ENCODE measurements around the gene GMDS. TPM values are rescaled to one million over a fixed set of nuclear protein-coding genes. Genes with fewer than 3 reads are reported as not detected.

Gene GMDS
- total and polyA plus RNA-seq, 2 of the 4 experiments (the other 2 are of a cell fraction) = 7.3 to 21.9 TPM

DNA sequence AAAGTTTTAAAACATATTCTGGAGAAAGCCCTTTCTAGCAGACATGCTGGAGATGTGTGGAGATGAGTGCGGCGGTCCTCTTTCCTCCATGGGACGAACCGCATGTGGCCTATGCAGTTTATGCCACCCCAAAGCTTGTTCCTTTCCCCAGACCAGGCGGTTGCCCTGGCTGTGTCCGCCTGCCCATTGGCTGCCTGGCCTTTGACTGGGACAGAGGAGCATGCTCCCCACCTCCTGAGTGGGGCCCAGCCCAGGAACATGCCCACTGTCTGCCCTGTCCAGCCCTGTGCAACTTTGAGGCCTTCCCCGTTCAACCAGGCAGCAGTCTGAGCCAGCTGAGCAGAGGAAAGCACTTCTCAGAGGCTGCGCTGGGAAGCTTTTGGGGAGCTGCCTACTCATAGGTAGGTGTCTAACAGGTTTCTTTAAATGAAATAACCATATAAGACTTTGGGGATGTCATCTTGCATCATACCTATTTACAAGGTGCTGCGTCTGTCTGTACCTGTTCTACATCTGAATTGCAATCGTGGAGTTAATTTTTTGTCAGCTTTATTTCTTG is 615.1 kb downstream of the GMDS start:
- no peak overlapping the region for H2AK9ac ChIP-seq (replicated peaks; ENCODE audit: low read depth, low read length, poor library complexity)
- no peak overlapping the region for H3K4me2 ChIP-seq (ENCODE audit: low read depth, low read length)
- dilution Hi-C loops (cut with HindIII; ENCODE audit: low sequenced_read_pairs, unreplicated experiment) (no loop called here), intact Hi-C loops (cut with micrococcal nuclease) (loop anchor here (5.0 kb wide), 1 partner anchor 37 kb away; no protein-coding TSS in a partner anchor), in situ Hi-C loops (cut with MboI; ENCODE audit: low sequenced_read_pairs) (no loop called here)
- DNase-seq (no peak), ATAC-seq (ENCODE audit: low read depth) (peak; percentile 30; the same call in 1 of the 2 replicates)
- no peak overlapping the region for H3K56ac ChIP-seq (ENCODE audit: extremely low read depth, insufficient read depth, low read length)
- peak overlapping the region; percentile 14; the same call in 1 of the 2 replicates for H3K18ac ChIP-seq (ENCODE audit: low read depth, low read length)
- TF ChIP-seq FOS (IDR thresholded peaks at IDR 0.05; ENCODE audit: low read depth, low read length) (no peak), MAFK (IDR thresholded peaks at IDR 0.05; ENCODE audit: low read depth, low read length) (no peak), MXI1 (IDR thresholded peaks at IDR 0.05; ENCODE audit: borderline replicate concordance, low read depth, low read length) (no peak), MAZ (IDR thresholded peaks at IDR 0.05; ENCODE audit: borderline replicate concordance, low read depth, low read length) (no peak), RCOR1 (IDR thresholded peaks at IDR 0.05; ENCODE audit: insufficient replicate concordance, low read length) (no peak), CHD1 (IDR thresholded peaks at IDR 0.05; ENCODE audit: low read depth, low read length) (no peak), NFE2L2 (IDR thresholded peaks at IDR 0.05; ENCODE audit: low read depth, low read length) (no peak), BHLHE40 (IDR thresholded peaks at IDR 0.05; ENCODE audit: low read depth, low read length) (no peak), POLR2A (IDR thresholded peaks at IDR 0.05; ENCODE audit: low read depth, low read length) (no peak), CEBPB (IDR thresholded peaks at IDR 0.05; ENCODE audit: low read depth, low read length) (no peak), SMC3 (IDR thresholded peaks at IDR 0.05; ENCODE audit: low read depth, low read length) (no peak), RFX5 (IDR thresholded peaks at IDR 0.05; ENCODE audit: low read depth, low read length) (no peak), RAD21 (IDR thresholded peaks at IDR 0.05; ENCODE audit: low read length) (no peak)
- TF ChIP-seq, protein P1, sequence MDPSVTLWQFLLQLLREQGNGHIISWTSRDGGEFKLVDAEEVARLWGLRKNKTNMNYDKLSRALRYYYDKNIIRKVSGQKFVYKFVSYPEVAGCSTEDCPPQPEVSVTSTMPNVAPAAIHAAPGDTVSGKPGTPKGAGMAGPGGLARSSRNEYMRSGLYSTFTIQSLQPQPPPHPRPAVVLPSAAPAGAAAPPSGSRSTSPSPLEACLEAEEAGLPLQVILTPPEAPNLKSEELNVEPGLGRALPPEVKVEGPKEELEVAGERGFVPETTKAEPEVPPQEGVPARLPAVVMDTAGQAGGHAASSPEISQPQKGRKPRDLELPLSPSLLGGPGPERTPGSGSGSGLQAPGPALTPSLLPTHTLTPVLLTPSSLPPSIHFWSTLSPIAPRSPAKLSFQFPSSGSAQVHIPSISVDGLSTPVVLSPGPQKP (IDR thresholded peaks at IDR 0.05; ENCODE audit: borderline replicate concordance, low read depth, low read length) = no peak
- TF ChIP-seq, protein P2, sequence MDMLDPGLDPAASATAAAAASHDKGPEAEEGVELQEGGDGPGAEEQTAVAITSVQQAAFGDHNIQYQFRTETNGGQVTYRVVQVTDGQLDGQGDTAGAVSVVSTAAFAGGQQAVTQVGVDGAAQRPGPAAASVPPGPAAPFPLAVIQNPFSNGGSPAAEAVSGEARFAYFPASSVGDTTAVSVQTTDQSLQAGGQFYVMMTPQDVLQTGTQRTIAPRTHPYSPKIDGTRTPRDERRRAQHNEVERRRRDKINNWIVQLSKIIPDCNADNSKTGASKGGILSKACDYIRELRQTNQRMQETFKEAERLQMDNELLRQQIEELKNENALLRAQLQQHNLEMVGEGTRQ (IDR thresholded peaks at IDR 0.05; ENCODE audit: low read depth, low read length) = no peak
- TF ChIP-seq, protein P3, sequence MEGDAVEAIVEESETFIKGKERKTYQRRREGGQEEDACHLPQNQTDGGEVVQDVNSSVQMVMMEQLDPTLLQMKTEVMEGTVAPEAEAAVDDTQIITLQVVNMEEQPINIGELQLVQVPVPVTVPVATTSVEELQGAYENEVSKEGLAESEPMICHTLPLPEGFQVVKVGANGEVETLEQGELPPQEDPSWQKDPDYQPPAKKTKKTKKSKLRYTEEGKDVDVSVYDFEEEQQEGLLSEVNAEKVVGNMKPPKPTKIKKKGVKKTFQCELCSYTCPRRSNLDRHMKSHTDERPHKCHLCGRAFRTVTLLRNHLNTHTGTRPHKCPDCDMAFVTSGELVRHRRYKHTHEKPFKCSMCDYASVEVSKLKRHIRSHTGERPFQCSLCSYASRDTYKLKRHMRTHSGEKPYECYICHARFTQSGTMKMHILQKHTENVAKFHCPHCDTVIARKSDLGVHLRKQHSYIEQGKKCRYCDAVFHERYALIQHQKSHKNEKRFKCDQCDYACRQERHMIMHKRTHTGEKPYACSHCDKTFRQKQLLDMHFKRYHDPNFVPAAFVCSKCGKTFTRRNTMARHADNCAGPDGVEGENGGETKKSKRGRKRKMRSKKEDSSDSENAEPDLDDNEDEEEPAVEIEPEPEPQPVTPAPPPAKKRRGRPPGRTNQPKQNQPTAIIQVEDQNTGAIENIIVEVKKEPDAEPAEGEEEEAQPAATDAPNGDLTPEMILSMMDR (conservative IDR thresholded peaks at IDR 0.05; ENCODE audit: low read depth, low read length) = no peak
- no peak overlapping the region for H4K91ac ChIP-seq (ENCODE audit: insufficient read depth, low read depth, low read length)
- no peaks in the 10 kb centered on the region for H4K20me1 ChIP-seq (ENCODE audit: insufficient read depth, low read length)
- ChIA-PET CTCF (no interaction called here), POLR2A (ENCODE audit: unreplicated experiment) (no interaction called here)
- H3K27ac ChIP-seq (ENCODE audit: insufficient read depth, low read length) = no peak overlapping the region
- no peaks in the 10 kb centered on the region for H3K9me3 ChIP-seq (ENCODE audit: control insufficient read depth, insufficient read depth, low read length)
- no CpG with 5 or more reads among the region's 10 CpGs for WGBS, 2 experiments (ENCODE audit: extremely low coverage in 2 of 2, insufficient read length in 1 of 2)
- no peak overlapping the region for H2AFZ ChIP-seq (replicated peaks; ENCODE audit: low read length, poor library complexity)
- H2BK5ac ChIP-seq (ENCODE audit: low read depth, low read length, poor library complexity, severe bottlenecking) = no peak overlapping the region
- no peak overlapping the region for H3K4me3 ChIP-seq (ENCODE audit: insufficient read depth, low read depth, low read length)
- BruUV-seq (replicated peaks) = no TSS peak
- no peak overlapping the region for H2BK15ac ChIP-seq (ENCODE audit: low read depth, low read length)
- no peak overlapping the region for H2BK20ac ChIP-seq (ENCODE audit: low read depth, low read length)
- peaks cover 17% of the 10 kb centered on the region for H3K4me1 ChIP-seq (ENCODE audit: control insufficient read depth, insufficient read depth, low read length)
- H3K23ac ChIP-seq (ENCODE audit: low read depth, low read length) = no peak overlapping the region
- 0 out of 4 replicates have a peak, but pooled peaks cover 4 to 5% of the 10 kb centered on the region in 2 experiments for H3K79me1 ChIP-seq (ENCODE audit: low read depth in 1 of 2, low read length in 2 of 2)
- H3K9me1 ChIP-seq (ENCODE audit: insufficient read depth, low read length) = 0 out of 2 replicates have a peak, but pooled peaks cover 3% of the 10 kb centered on the region
- no peak overlapping the region; the same call in 1 of the 2 replicates for H2BK120ac ChIP-seq (ENCODE audit: low read depth, low read length)
- H4K8ac ChIP-seq (ENCODE audit: low read depth in 2 of 2, low read length in 2 of 2) = no peak overlapping the region
- H4K5ac ChIP-seq (ENCODE audit: low read depth, low read length) = no peak overlapping the region; the same call in 1 of the 2 replicates
- no peaks in the 10 kb centered on the region for H3K36me3 ChIP-seq (ENCODE audit: control insufficient read depth, insufficient read depth, low read length)
- H3K4ac ChIP-seq (ENCODE audit: low read depth, low read length) = peak overlapping the region; percentile 10; the same call in 1 of the 2 replicates
- H3K14ac ChIP-seq (replicated peaks; ENCODE audit: low read depth, low read length) = no peak overlapping the region; the same call in 1 of the 2 replicates
- no peak overlapping the region for H3K9ac ChIP-seq (ENCODE audit: low read depth, low read length)
- H3K27me3 ChIP-seq (ENCODE audit: control insufficient read depth, insufficient read depth, low read length) = peaks cover 2% of the 10 kb centered on the region
- no peak overlapping the region for H2AK5ac ChIP-seq (ENCODE audit: low read depth, low read length)
